LNCaP clone FGC (cell line): Measurements from ENCODE around the gene TSPAN13.

Experiments used
- DNase-seq: peaks from one replicate; pipeline ENCODE4 v3.0.0-alpha.2; 2011; ENCODE audit warnings: low read depth
- H3K4me3 ChIP-seq: 2 replicates; pipeline ENCODE4 v1.5.1; 2011; ENCODE audit warnings: mild to moderate bottlenecking, low read depth, low read length, control low read depth
- CTCF ChIP-seq: IDR thresholded peaks from 2 replicates; pipeline ENCODE4 v1.5.1; 2012; ENCODE audit warnings: mild to moderate bottlenecking; ENCODE audit not compliant: control insufficient read depth, insufficient read depth; ENCODE audit errors: extremely low read depth

TSPAN13 gene

DNA sequence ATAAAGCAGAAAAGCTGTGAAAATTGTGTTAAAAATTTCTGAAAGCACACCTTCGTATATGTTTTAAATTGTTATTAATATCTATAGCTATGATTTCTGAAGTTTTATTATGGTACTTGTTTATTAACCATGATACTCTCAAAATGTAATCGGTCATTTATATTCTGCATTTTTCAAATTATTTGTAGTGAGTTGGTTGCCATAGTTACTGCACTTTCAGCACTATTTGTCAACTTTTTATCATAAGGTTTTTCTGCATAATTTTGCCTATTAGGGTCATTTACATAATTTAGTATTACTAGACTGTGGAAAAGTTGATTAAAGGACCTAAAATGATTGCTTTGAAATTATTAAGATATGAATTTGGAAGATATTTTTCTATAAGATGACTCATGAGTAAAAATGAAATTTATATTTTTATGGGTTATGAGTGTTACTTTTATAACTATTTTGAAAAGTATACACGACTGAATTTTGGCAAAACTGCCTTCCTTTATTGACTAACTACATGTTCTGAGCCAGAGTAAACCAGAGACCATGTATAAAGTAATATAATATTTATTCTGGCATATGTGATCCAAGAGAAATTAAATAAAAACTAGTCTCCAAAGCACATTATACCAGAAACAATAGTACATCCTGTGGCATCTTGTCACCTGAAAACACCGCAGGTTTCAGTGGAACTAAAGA lies 59.1 kb downstream of the TSPAN13 start:
- peak; percentile 92 for DNase-seq
- H3K4me3 ChIP-seq: no peak overlapping the region
- TF ChIP-seq CTCF: no peak

DNA sequence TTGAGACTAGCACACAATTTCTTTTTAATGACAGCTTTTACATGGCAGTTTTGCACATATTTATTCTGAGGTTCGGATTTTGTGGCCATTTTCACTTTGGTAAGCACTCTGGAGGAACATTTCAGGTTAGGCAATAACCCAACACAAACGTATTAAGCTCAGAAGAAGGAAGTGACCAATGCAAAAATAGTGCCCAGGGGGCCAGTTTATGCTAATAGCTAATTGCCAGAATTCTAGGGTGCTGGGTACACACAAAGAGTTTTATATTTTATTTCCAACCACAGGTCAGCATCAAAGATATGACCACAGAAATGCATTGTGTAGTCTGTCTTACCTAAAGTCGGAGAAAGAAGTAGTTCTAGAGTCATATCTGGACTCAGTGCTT lies 59.7 kb downstream of the TSPAN13 start:
- no peak for TF ChIP-seq CTCF
- DNase-seq: no peak
- H3K4me3 ChIP-seq: no peak overlapping the region

DNA sequence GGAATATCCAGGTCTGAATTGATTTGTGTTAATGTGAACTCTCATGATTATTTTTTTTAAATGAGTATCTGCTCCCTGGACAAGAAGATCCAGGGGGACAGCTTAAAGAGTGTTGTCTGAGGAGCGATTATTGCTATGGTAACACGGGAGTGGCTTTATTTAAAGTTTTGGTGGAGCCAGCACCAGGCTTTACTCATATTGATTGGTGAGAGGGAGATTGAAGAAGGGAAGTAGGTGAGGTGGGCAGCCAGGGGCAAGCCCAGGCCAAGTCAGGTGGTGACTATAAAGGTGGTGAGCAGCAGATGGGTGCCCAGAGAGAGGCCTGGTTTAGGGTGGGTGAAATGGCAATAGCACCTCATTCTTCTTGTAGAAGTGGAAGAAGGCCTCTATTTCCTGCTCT lies 61.4 kb downstream of the TSPAN13 start:
- no peak for TF ChIP-seq CTCF
- H3K4me3 ChIP-seq: no peak overlapping the region
- no peak for DNase-seq

GRCh38 chr7:16816824-16817223 lies 63.3 kb downstream of the TSPAN13 start:
- H3K4me3 ChIP-seq: no peak overlapping the region
- no peak for DNase-seq
- no peak for TF ChIP-seq CTCF

DNA sequence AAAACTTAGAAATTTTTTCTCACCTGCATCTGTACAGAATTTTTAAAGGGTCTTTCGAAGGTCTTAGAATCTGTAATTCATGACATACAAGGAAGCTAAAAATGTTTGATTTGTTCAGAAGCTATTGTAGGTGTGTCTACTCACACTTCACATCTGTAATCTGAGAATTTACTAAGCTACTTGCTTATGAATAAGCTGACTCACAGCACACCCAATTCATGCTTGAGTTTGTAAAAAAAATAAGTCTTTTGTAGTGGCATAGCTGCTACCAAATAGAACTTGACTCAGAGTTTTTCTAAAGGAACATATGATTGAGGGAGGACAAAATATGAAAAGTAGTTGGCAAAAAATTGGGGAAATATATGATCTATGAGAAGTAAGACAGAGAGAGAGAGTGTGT lies 64.0 kb downstream of the TSPAN13 start:
- no peak for TF ChIP-seq CTCF
- no peak overlapping the region for H3K4me3 ChIP-seq
- no peak for DNase-seq

GRCh38 chr7:16818732-16819131 lies 65.2 kb downstream of the TSPAN13 start:
- no peak for DNase-seq
- H3K4me3 ChIP-seq: no peak overlapping the region
- TF ChIP-seq CTCF: no peak

- DNase-seq: peak; percentile 76
- no peak overlapping the region for H3K4me3 ChIP-seq
- no peak for TF ChIP-seq CTCF
These were observed 68.5 kb downstream of the TSPAN13 start for GRCh38 chr7:16822029-16822428.
